ENCODE results near the gene METTL5.

The METTL5 gene

GRCh38 chr2:169798397-169798717, 26.3 kb downstream of the METTL5 start:
- peak overlapping the region; percentile 72 for H3K4me3 ChIP-seq (replicated peaks; ENCODE audit: low read depth, low read length)

DNA sequence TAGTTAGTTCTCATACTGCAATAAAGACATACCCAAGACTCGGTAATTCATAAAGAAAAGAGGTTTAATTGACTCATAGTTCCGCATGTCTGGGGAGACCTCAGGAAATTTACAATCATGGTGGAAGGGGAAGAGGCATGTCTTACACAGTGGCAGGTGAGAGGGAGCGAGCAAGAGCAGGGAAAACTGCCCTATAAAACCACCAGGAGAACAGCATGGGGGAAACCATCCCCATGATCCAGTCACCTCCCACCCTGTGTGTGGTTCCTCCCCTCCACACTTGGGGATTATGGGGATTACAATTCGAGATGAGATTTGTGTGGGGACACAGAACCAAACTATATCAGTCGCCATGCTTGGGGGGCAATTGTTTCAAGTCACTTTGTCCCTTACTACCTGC, 27.1 kb downstream of the METTL5 start:
- TF ChIP-seq CTCF (IDR thresholded peaks at IDR 0.05; ENCODE audit: low read depth, low read length, missing control alignments), result no peak
- H3K4me3 ChIP-seq (replicated peaks; ENCODE audit: low read depth, low read length), result no peak overlapping the region
- DNase-seq (ENCODE audit: extremely low read depth, low read depth), result no peak

More at GRCh38 chr2:169798397-169798717, 26.3 kb downstream of the METTL5 start:
- no peak for TF ChIP-seq CTCF (IDR thresholded peaks at IDR 0.05; ENCODE audit: low read depth, low read length, missing control alignments)
- no peak for DNase-seq (ENCODE audit: extremely low read depth, low read depth)

DNA sequence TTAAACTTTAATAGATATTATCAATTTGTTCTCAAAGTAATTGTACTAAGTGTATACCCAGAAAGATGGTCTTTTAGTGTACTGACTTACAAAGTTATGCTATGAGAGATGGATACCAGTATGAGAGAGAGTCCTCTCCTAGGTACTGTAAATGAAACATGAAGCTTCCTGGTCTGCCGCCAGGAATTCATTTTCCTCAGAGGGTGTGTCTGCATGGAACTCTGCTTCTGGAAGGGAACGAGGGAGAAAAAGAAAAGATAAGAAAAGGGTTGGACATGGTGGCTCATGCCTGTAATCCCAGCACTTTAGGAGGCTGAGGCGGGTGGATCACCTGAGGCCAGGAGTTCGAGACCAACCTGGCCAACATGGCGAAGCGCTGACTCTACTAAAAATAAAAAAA, 28.3 kb downstream of the METTL5 start:
- H3K4me3 ChIP-seq (replicated peaks; ENCODE audit: low read depth, low read length), result no peak overlapping the region
- no peak for TF ChIP-seq CTCF (IDR thresholded peaks at IDR 0.05; ENCODE audit: low read depth, low read length, missing control alignments)
- DNase-seq (ENCODE audit: extremely low read depth, low read depth), result no peak

- no peak for DNase-seq (ENCODE audit: extremely low read depth, low read depth)
- no peak overlapping the region for H3K4me3 ChIP-seq (replicated peaks; ENCODE audit: low read depth, low read length)
- no peak for TF ChIP-seq CTCF (IDR thresholded peaks at IDR 0.05; ENCODE audit: low read depth, low read length, missing control alignments)
Observed at GRCh38 chr2:169795181-169795580, 29.5 kb downstream of the METTL5 start.

GRCh38 chr2:169790581-169790980, 34.1 kb downstream of the METTL5 start:
- TF ChIP-seq CTCF (IDR thresholded peaks at IDR 0.05; ENCODE audit: low read depth, low read length, missing control alignments), result no peak
- H3K4me3 ChIP-seq (replicated peaks; ENCODE audit: low read depth, low read length), result no peak overlapping the region
- DNase-seq (ENCODE audit: extremely low read depth, low read depth), result no peak

DNA sequence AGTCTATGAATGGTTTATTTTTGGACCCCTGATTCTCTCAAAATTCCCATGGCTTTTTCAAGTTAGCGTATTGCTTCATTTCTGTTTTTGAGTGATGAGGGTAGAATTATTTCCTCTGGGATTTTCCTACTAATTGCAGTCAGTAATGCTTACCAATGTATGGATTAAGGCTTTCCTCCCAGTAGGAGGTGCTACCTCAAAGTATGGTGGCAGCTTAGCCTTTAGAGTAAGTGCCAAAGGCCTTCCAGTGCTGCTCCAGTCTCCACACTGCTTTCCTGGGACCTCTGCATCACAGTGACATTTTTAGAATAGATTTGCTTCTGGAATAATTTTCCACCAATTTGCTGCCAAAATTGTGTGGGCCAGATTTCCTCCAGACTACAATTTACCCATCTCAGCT, 42.2 kb downstream of the METTL5 start:
- no peak for DNase-seq (ENCODE audit: extremely low read depth, low read depth)
- no peak overlapping the region for H3K4me3 ChIP-seq (replicated peaks; ENCODE audit: low read depth, low read length)
- no peak for TF ChIP-seq CTCF (IDR thresholded peaks at IDR 0.05; ENCODE audit: low read depth, low read length, missing control alignments)

DNA sequence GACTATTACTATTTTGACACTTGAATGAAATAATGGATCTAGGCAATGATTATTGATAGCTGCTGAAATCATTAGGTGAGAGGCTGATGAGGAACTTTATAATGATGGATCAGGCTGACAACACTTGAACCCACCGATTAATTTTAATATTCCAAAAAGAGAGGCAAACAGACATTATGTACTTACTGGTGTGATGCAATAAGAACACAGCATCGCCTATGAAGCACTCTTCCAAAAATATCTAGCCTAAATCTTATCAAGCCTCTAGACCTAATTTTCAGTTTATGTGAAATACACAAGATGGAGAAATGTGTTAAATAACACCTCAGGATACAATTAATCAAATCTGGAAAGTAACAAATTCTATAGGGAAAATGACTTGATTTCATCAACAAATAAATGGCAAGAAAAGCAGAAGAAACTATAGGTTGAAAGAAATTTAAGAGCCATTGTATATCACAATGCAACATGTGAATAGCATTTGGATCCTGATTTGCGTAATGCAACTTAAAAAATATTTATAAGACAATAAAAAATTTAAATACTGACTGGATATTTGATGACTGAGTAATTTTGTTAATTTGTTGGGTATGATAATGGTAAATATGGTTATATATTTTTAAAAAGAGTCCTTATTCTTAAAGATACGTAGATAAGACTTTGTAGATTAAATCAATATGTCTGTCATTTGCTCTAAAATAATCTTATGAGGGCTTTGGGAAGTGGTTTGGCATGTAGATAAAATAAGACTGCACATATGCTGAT, 43.3 kb downstream of the METTL5 start:
- DNase-seq (ENCODE audit: extremely low read depth, low read depth), result no peak
- no peak overlapping the region for H3K4me3 ChIP-seq (replicated peaks; ENCODE audit: low read depth, low read length)
- TF ChIP-seq CTCF (IDR thresholded peaks at IDR 0.05; ENCODE audit: low read depth, low read length, missing control alignments), result no peak
